Measurements from ENCODE around the gene METTL26.

- TF ChIP-seq EZH2 (IDR thresholded peaks at IDR 0.05): no peak
- TF ChIP-seq CTCF (IDR thresholded peaks at IDR 0.05): no peak
- TF ChIP-seq EZH2phosphoT487 (IDR thresholded peaks at IDR 0.05): no peak
Observed at GRCh38 chr16:672851-673250, 36.7 kb upstream of the METTL26 start.
